GM23338 (cell line): ENCODE results near the gene LRRC3. TPM values are rescaled to one million over a fixed set of nuclear protein-coding genes. Genes with fewer than 3 reads are reported as not detected.

Source experiments
- EZH2 ChIP-seq: fragments of 200-600 bp; sonication (generic); IDR thresholded peaks from one replicate; pipeline ENCODE4 v1.8.0; 2017; ENCODE audit warnings: antibody characterized with exemption, mild to moderate bottlenecking, low read depth; ENCODE audit not compliant: unreplicated experiment
- JUNB ChIP-seq: IDR thresholded peaks from one replicate; pipeline ENCODE4 v1.6.1; 2016; ENCODE audit warnings: antibody characterized with exemption; ENCODE audit not compliant: unreplicated experiment
- NANOG ChIP-seq: IDR thresholded peaks from 2 replicates; pipeline ENCODE4 v1.6.1; 2016; ENCODE audit warnings: antibody characterized with exemption, borderline replicate concordance
- POLR2AphosphoS5 ChIP-seq: IDR thresholded peaks from 2 replicates; pipeline ENCODE4 v1.6.1; 2016; ENCODE audit warnings: antibody characterized with exemption, low read depth
- STAT1 ChIP-seq: IDR thresholded peaks from one replicate; pipeline ENCODE4 v1.6.1; 2016; ENCODE audit warnings: antibody characterized with exemption; ENCODE audit not compliant: unreplicated experiment
- ZNF114 ChIP-seq: fragments of 250-450 bp; sonication (Bioruptor Pico); IDR thresholded peaks from 2 replicates; pipeline ENCODE4 v1.5.0; 2020; ENCODE audit warnings: mild to moderate bottlenecking, moderate library complexity
- ZNF331 ChIP-seq: fragments of 250-450 bp; sonication (Bioruptor Pico); IDR thresholded peaks from 2 replicates; pipeline ENCODE4 v1.5.0; 2020; ENCODE audit warnings: low read depth, mild to moderate bottlenecking, moderate library complexity
- ZNF462 ChIP-seq: fragments of 250-450 bp; sonication (Bioruptor Pico); IDR thresholded peaks from 2 replicates; pipeline ENCODE4 v1.5.0; 2020; ENCODE audit warnings: mild to moderate bottlenecking, moderate library complexity
- polyA plus RNA-seq: library from polyadenylated mRNA; unstranded; fragments of >200 nt; fragmentation: Nextera tagmentation; extraction: Ambion mirVana; gene quantifications from 2 replicates; pipeline ENCODE4 v1.2.1, GENCODE V29; 2016
- total RNA-seq: library from RNA; depleted of rRNA; stranded (reverse); fragments of >200 nt; shearing (Covaris generic); gene quantifications from 2 replicates; pipeline ENCODE4 v1.2.3, GENCODE V29; 2014
- TF ChIP-seq, protein P1 (sequence below), 2 experiments: fragments of 200-600 bp in 1 of 2; sonication (generic) in 1 of 2; conservative IDR thresholded peaks; 2 replicates each; pipeline versions ENCODE4 v1.5.1 to v1.6.1; 2016 to 2017; ENCODE audit warnings: antibody characterized with exemption in 2 of 2, low read depth in 2 of 2, mild to moderate bottlenecking in 2 of 2, moderate library complexity in 1 of 2
- TF ChIP-seq, protein P2 (sequence below): IDR thresholded peaks from 2 replicates; pipeline ENCODE4 v1.6.1; 2016; ENCODE audit warnings: antibody characterized with exemption

The LRRC3 gene
- total and polyA plus RNA-seq, 2 experiments from 2014 or later, result 0.95 to 6.8 TPM

DNA sequence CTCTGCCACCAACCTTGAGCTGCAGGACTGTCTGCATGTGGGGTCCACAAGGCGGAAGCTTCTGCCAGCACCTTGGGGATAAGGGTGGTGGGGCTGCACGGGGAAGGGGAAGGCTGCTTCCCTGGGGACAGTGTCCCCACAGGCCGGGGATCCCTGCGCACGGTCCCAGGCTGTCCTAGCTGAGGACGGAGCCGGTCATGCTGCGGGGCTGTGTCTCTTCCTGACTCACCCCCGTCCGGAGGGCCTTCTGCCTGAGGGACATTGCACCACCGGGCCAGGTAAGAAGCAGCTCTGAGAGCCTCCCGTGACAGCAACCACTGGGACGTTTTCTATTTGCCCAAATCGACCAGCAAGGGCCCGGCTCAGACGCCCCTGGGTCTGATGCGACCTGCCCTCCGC is 54.8 kb downstream of the LRRC3 start (continued):
- TF ChIP-seq ZNF462, result no peak
- TF ChIP-seq, protein P1, sequence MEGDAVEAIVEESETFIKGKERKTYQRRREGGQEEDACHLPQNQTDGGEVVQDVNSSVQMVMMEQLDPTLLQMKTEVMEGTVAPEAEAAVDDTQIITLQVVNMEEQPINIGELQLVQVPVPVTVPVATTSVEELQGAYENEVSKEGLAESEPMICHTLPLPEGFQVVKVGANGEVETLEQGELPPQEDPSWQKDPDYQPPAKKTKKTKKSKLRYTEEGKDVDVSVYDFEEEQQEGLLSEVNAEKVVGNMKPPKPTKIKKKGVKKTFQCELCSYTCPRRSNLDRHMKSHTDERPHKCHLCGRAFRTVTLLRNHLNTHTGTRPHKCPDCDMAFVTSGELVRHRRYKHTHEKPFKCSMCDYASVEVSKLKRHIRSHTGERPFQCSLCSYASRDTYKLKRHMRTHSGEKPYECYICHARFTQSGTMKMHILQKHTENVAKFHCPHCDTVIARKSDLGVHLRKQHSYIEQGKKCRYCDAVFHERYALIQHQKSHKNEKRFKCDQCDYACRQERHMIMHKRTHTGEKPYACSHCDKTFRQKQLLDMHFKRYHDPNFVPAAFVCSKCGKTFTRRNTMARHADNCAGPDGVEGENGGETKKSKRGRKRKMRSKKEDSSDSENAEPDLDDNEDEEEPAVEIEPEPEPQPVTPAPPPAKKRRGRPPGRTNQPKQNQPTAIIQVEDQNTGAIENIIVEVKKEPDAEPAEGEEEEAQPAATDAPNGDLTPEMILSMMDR (conservative IDR thresholded peaks at IDR 0.05; ENCODE audit: low read depth in 2 of 2), result no peak
- TF ChIP-seq, protein P2, sequence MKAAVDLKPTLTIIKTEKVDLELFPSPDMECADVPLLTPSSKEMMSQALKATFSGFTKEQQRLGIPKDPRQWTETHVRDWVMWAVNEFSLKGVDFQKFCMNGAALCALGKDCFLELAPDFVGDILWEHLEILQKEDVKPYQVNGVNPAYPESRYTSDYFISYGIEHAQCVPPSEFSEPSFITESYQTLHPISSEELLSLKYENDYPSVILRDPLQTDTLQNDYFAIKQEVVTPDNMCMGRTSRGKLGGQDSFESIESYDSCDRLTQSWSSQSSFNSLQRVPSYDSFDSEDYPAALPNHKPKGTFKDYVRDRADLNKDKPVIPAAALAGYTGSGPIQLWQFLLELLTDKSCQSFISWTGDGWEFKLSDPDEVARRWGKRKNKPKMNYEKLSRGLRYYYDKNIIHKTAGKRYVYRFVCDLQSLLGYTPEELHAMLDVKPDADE, result no peak
- TF ChIP-seq ZNF331, result no peak
- TF ChIP-seq NANOG, result no peak
- no peak for TF ChIP-seq STAT1
- no peak for TF ChIP-seq JUNB
- no peak for TF ChIP-seq POLR2AphosphoS5
- no peak for TF ChIP-seq ZNF114 (CRISPR knock-in tag)
- no peak for TF ChIP-seq EZH2
